A549 (cell line): Measurements from ENCODE around the gene PTH2.
A peak's percentile ranks its signal among the peaks of the same experiment; 100 is the strongest.

Experiments used
- BHLHE40 ChIP-seq: IDR thresholded peaks from 2 replicates; pipeline ENCODE4 v1.6.1; 2012; ENCODE audit warnings: low read depth, low read length, inconsistent platforms
- CBX8 ChIP-seq: fragments of 200-600 bp; sonication (generic); IDR thresholded peaks from 2 replicates; pipeline ENCODE4 v1.6.1; 2016
- CHD2 ChIP-seq: fragments of 150-350 bp; IDR thresholded peaks from 2 replicates; pipeline ENCODE4 v1.6.1; 2014; ENCODE audit warnings: low read length; ENCODE audit not compliant: partially characterized antibody
- CHD4 ChIP-seq: fragments of 200-600 bp; sonication (generic); IDR thresholded peaks from 2 replicates; pipeline ENCODE4 v1.6.1; 2016; ENCODE audit warnings: antibody characterized with exemption, mild to moderate bottlenecking, borderline replicate concordance
- CTCF ChIP-seq: fragments of >200 bp; sonication (Bioruptor Twin); formaldehyde crosslinking; IDR thresholded peaks from 3 replicates; pipeline ENCODE4 v1.5.1; 2016
- HDAC2 ChIP-seq: fragments of 200-600 bp; sonication (generic); IDR thresholded peaks from 2 replicates; pipeline ENCODE4 v1.6.1; 2016
- HOXA7 ChIP-seq: fragments of 250-450 bp; sonication (Bioruptor Pico); IDR thresholded peaks from 2 replicates; pipeline ENCODE4 v1.5.0; 2020; ENCODE audit warnings: mild to moderate bottlenecking, moderate library complexity
- HOXB13 ChIP-seq: fragments of 250-450 bp; sonication (Bioruptor Pico); IDR thresholded peaks from 2 replicates; pipeline ENCODE4 v1.5.0; 2020; ENCODE audit warnings: low read depth, mild to moderate bottlenecking, moderate library complexity
- JUN ChIP-seq, 2 experiments: fragments of >200 bp; sonication (Bioruptor Twin); formaldehyde crosslinking; IDR thresholded peaks; 2 replicates in 1 of 2; 3 replicates in 1 of 2; pipeline ENCODE4 v1.6.1; 2016 to 2017
- MYC ChIP-seq: IDR thresholded peaks from 2 replicates; pipeline ENCODE4 v1.6.1; 2012; ENCODE audit warnings: mild to moderate bottlenecking, inconsistent platforms, low read length, improper control_type of control experiment, borderline replicate concordance
- PBX3 ChIP-seq: IDR thresholded peaks from 2 replicates; pipeline ENCODE4 v1.6.1; 2012
- PHF8 ChIP-seq: fragments of 200-600 bp; sonication (generic); IDR thresholded peaks from 2 replicates; pipeline ENCODE4 v1.6.1; 2016; ENCODE audit warnings: low read depth, mild to moderate bottlenecking, antibody characterized with exemption, moderate library complexity, borderline replicate concordance
- POLR2A ChIP-seq: IDR thresholded peaks from 2 replicates; pipeline ENCODE4 v1.6.1; 2012; ENCODE audit warnings: mild to moderate bottlenecking, low read length
- USF2 ChIP-seq: fragments of 450-650 bp; IDR thresholded peaks from 2 replicates; pipeline ENCODE4 v1.6.1; 2014; ENCODE audit warnings: antibody characterized with exemption

GRCh38 chr19:49422407-49423070 lies 702 bp downstream of the PTH2 start:
- TF ChIP-seq MYC (no peak), CTCF (peak; percentile 61), CBX8 (no peak), POLR2A (no peak; the same call in none of the 2 replicates), JUN (IDR thresholded peaks at IDR 0.05) (no peak), CHD2 (no peak), HOXA7 (CRISPR knock-in tag) (no peak), HDAC2 (no peak; the same call in 1 of the 2 replicates), USF2 (no peak), PHF8 (peak; percentile 10; the same call in 1 of the 2 replicates), PBX3 (no peak), BHLHE40 (no peak), CHD4 (no peak), HOXB13 (CRISPR knock-in tag) (no peak)
